Spleen (tissue), 11 donors: ENCODE data around the gene MYT1. TPM values are rescaled to one million over a fixed set of nuclear protein-coding genes. Genes with fewer than 3 reads are reported as not detected.
A peak's percentile ranks its signal among the peaks of the same experiment; 100 is the strongest.

ENCODE experiments used
- DNase-seq: peaks from one replicate; pipeline ENCODE4 v3.0.0-alpha.2; 2020
- H3K27ac ChIP-seq, 8 donors: fragments of 200-600 bp; sonication (generic) in 7 of 8; 1 replicate in 4 of 8; 2 replicates in 4 of 8; pipeline versions ENCODE4 v1.5.0 to v1.8.0; 2016 to 2021; ENCODE audit warnings: inconsistent platforms in 4 of 8, mild to moderate bottlenecking in 4 of 8, moderate library complexity in 1 of 8
- H3K27me3 ChIP-seq, 7 donors: fragments of 200-600 bp; sonication (generic) in 6 of 7; replicated peaks in 1 of 7; 1 replicate in 4 of 7; 2 replicates in 3 of 7; pipeline versions ENCODE4 v1.5.0 to v1.8.0; 2016 to 2021; ENCODE audit warnings: inconsistent platforms in 3 of 7, mild to moderate bottlenecking in 1 of 7
- H3K36me3 ChIP-seq, 6 donors: fragments of 200-600 bp; sonication (generic) in 5 of 6; 1 replicate in 4 of 6; 2 replicates in 2 of 6; pipeline versions ENCODE4 v1.5.0 to v1.8.0; 2016 to 2021; ENCODE audit warnings: inconsistent platforms in 2 of 6
- H3K4me1 ChIP-seq, 6 donors: fragments of 200-600 bp; sonication (generic) in 5 of 6; 1 replicate in 3 of 6; 2 replicates in 3 of 6; pipeline versions ENCODE4 v1.5.0 to v1.8.0; 2016 to 2021; ENCODE audit warnings: inconsistent platforms in 3 of 6
- H3K4me3 ChIP-seq, 8 donors: fragments of 200-600 bp; sonication (generic) in 7 of 8; 1 replicate in 4 of 8; 2 replicates in 4 of 8; pipeline versions ENCODE4 v1.5.0 to v1.8.0; 2016 to 2021; ENCODE audit warnings: inconsistent platforms in 4 of 8, mild to moderate bottlenecking in 4 of 8, moderate library complexity in 2 of 8
- H3K9me3 ChIP-seq, 8 donors: fragments of 200-600 bp; sonication (generic) in 7 of 8; 1 replicate in 4 of 8; 2 replicates in 4 of 8; pipeline versions ENCODE4 v1.5.0 to v1.8.0; 2016 to 2021; ENCODE audit warnings: inconsistent platforms in 4 of 8
- CTCF ChIP-seq, 11 experiments: fragments of 200-600 bp in 7 of 11; fragments of 450-650 bp in 4 of 11; sonication (generic) in 4 of 11; IDR thresholded peaks in 8 of 11; conservative IDR thresholded peaks in 3 of 11; 1 replicate in 7 of 11; 2 replicates in 4 of 11; pipeline versions ENCODE4 v1.4.0 to v1.8.0; 2016 to 2021; ENCODE audit warnings: antibody characterized with exemption in 11 of 11, inconsistent platforms in 4 of 11, mild to moderate bottlenecking in 1 of 11
- POLR2A ChIP-seq, 3 donors: fragments of 450-650 bp; IDR thresholded peaks; one replicate each; pipeline ENCODE4 v1.5.1; 2017; ENCODE audit warnings: antibody characterized with exemption in 3 of 3, mild to moderate bottlenecking in 1 of 3
- POLR2AphosphoS5 ChIP-seq, 3 donors: sonication (generic); formaldehyde crosslinking; IDR thresholded peaks; one replicate each; pipeline ENCODE4 v1.5.1; 2017; ENCODE audit warnings: antibody characterized with exemption in 3 of 3
- WGBS, 5 donors: extraction: QIAGEN DNeasy Blood & Tissue Kit in 3 of 5; methylation state at CpG; one replicate each; pipeline versions ENCODE4 v1.1.5 to v1.1.7; 2013 to 2018; 5-methylcytosine and 5-hydroxymethylcytosine counted together
- intact Hi-C: fragments of 100-400 bp; cut with DNase I; formaldehyde crosslinking; loops from one replicate; pipeline ENCODE4 v1.15.0; 2023; ENCODE audit warnings: low total_unique reads
- polyA plus RNA-seq, 3 donors: library from polyadenylated mRNA; stranded (reverse); fragments of 200-250 nt; gene quantifications; one replicate each; pipeline ENCODE4 v1.2.1, GENCODE V29; 2013
- total RNA-seq, 7 donors: library from RNA; depleted of rRNA in 3 of 7; stranded (reverse); fragments of >200 nt in 3 of 7; fragmentation: NEBNext Ultra II Directional in 4 of 7; extraction: Animal tissue kit (Norgen Biotek cat#: 25700) in 4 of 7; gene quantifications; one replicate each; pipeline versions ENCODE4 v1.1.0 to v1.2.1, GENCODE V29; 2016 to 2021
- donor health status: healthy with polysubstance abuse.
- donor health status: DM: no; HTN: no; CAD: no; lungs with moderate emphysema.
- donor health status: DM: no; HTN: no; CAD: no.
- donor health status: Bipolar disorder and iron deficiency.
- donor health status: healthy.
- donor health status: DM: no; HTN: no; CAD: no.
- donor health status: DM: yes; HTN: yes; CAD: no.

Gene MYT1
- total and polyA plus RNA-seq, 10 donors = 0.08 to 2.2 (median 0.60) TPM; not detected in 3

DNA sequence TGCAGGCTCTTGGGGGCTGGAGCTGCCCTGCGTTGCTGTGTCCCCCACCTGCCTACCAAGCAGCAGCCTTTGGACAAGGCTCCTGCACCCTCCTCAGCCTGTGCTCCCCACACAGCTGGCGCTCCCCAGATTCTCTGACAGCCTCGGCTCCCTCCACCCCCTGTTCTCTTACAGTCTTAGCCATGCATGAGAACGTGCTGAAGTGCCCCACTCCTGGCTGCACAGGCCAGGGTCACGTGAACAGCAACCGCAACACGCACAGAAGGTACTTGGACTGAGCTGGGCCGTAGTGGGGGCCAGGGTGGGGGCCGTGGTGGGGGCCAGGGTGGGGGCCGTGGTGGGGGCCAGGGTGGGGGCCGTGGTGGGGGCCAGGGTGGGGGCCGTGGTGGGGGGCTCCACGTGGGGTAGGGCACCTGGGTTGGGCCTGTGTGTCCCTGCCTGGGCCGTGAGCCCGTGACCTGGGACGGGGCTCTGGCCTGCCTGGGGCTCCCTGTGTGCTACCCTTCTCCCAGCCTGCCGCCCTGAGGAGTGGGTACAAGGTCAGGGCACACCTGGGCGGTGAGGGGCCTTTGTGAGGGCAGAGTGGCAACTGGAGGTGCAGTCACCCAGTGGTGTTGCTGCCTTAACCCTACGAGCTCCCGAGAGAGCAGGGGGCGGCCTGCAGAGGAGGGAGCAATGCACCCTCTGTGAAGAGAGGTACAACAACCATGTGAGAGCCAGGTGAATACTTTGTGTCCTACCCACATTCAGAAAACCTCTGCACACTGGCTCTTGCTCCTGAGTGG is 47.8 kb downstream of the MYT1 start:
- no peak for TF ChIP-seq POLR2A (IDR thresholded peaks at IDR 0.05)
- TF ChIP-seq CTCF (IDR thresholded peaks at IDR 0.05 in 8 of 11, conservative IDR thresholded peaks at IDR 0.05 in 3 of 11) = no peak
- no peak for TF ChIP-seq POLR2AphosphoS5 (IDR thresholded peaks at IDR 0.05)
- H3K36me3 ChIP-seq = no peaks in the 10 kb centered on the region
- no peaks in the 10 kb centered on the region for H3K9me3 ChIP-seq
- intact Hi-C loops = no loop called here
- DNase-seq = no peak
- WGBS, 5 donors = 77 to 86% (median 81%) methylated on average over 15 to 21 of the region's 21 CpGs
- peaks cover 2 to 19% (median 12%) of the 10 kb centered on the region in 6 donors for H3K4me1 ChIP-seq
- peaks cover 0 to 5% (median 0%) of the 10 kb centered on the region in 7 donors for H3K27me3 ChIP-seq
- H3K4me3 ChIP-seq = no peak overlapping the region
- peak overlapping the region in 1 of 8 donors; percentile 5 for H3K27ac ChIP-seq

DNA sequence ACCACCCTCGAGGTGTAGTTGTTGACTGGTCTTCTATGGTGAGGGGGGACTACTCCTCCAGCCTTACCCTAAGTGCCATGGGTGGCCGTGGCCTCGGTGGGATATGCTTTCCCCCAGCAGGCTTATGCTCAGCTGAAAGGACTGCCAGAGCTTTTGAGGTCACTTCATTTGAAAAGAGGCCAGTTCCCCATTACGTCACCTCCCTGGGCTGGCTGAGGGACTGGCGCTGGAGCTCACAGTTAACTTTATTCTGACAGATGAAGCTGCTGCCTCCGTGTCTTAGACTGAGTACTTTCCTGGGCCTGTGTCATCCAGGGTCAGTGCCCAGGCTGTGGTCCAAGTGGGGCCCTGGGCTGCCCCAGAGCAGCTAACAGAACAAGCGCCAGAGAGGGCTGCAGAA is 48.5 kb downstream of the MYT1 start:
- intact Hi-C loops = no loop called here
- Histone ChIP-seq H3K36me3 (no peaks in the 10 kb centered on the region), H3K27me3 (peaks cover 0 to 5% (median 0%) of the 10 kb centered on the region in 7 donors), H3K27ac (peak overlapping the region in 2 of 8 donors; percentile 5 to 23), H3K4me3 (no peak overlapping the region), H3K9me3 (no peaks in the 10 kb centered on the region), H3K4me1 (peaks cover 2 to 19% (median 12%) of the 10 kb centered on the region in 6 donors)
- TF ChIP-seq POLR2A (IDR thresholded peaks at IDR 0.05) (no peak), POLR2AphosphoS5 (IDR thresholded peaks at IDR 0.05) (peak in 2 of 3 donors; percentile 26 to 30), CTCF (IDR thresholded peaks at IDR 0.05 in 8 of 11, conservative IDR thresholded peaks at IDR 0.05 in 3 of 11) (no peak)
- 50 to 63% (median 53%) methylated on average over 4 to 7 of the region's 7 CpGs for WGBS, 5 donors
- no peak for DNase-seq

DNA sequence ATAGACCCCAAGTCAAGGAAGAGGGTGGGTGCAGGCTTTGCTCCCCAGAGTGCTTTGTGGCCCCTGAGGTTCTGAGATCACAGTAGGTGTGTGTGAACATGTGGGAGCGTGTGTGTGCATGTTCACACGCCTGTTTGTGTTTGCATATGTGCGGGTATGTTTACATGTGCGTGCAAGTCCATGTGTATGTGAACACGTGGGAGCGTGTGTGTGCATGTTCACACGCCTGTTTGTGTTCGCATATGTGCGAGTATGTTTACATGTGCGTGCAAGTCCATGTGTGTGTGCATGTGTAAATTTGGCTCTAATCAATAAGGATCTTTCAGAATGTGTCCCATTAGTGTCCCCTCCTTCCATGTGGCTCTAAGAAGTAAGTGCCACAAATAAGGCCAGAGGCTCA is 49.9 kb downstream of the MYT1 start:
- H3K36me3 ChIP-seq = no peaks in the 10 kb centered on the region
- peaks cover 0 to 7% (median 0%) of the 10 kb centered on the region in 7 donors for H3K27me3 ChIP-seq
- TF ChIP-seq POLR2A (IDR thresholded peaks at IDR 0.05) (no peak), CTCF (IDR thresholded peaks at IDR 0.05 in 8 of 11, conservative IDR thresholded peaks at IDR 0.05 in 3 of 11) (no peak), POLR2AphosphoS5 (IDR thresholded peaks at IDR 0.05) (no peak)
- H3K4me3 ChIP-seq = no peak overlapping the region
- no peak for DNase-seq
- no peaks in the 10 kb centered on the region for H3K9me3 ChIP-seq
- WGBS, 5 donors = 86 to 97% (median 91%) methylated on average over 10 of the region's 10 CpGs
- peaks cover 2 to 19% (median 12%) of the 10 kb centered on the region in 6 donors for H3K4me1 ChIP-seq
- no peak overlapping the region for H3K27ac ChIP-seq
- intact Hi-C loops = no loop called here

DNA sequence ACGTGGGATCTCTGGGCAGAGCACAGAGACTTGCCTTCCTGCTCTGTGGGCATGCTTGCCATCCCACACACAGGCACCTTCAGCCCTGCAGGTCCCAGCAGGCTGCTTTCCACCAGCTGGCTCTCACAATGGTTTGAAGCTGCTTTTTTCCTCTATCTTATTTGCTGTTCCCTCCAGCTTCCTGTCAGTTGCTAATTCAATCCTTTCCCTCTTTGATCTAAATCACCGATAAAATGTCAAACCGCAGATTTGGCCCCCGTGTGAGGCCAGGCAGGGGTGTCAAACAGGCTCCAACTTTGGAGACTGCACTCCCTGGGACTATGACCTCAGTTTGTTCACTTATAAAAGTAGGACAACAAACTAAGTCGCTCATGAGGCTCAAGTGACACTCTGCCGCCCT is 50.7 kb downstream of the MYT1 start:
- H3K4me1 ChIP-seq = peaks cover 2 to 19% (median 12%) of the 10 kb centered on the region in 6 donors
- H3K27me3 ChIP-seq = peaks cover 0 to 14% (median 0%) of the 10 kb centered on the region in 7 donors
- intact Hi-C loops = no loop called here
- 38 to 56% (median 45%) methylated on average over 6 of the region's 6 CpGs for WGBS, 5 donors
- H3K36me3 ChIP-seq = no peaks in the 10 kb centered on the region
- H3K27ac ChIP-seq = no peak overlapping the region
- no peaks in the 10 kb centered on the region for H3K9me3 ChIP-seq
- DNase-seq = no peak
- no peak overlapping the region for H3K4me3 ChIP-seq
- no peak for TF ChIP-seq CTCF (IDR thresholded peaks at IDR 0.05 in 8 of 11, conservative IDR thresholded peaks at IDR 0.05 in 3 of 11)
- TF ChIP-seq POLR2A (IDR thresholded peaks at IDR 0.05) = no peak
- TF ChIP-seq POLR2AphosphoS5 (IDR thresholded peaks at IDR 0.05) = no peak
